ENCODE measurements around the gene PSAPL1.

GRCh38 chr4:7475207-7475606 is 40.5 kb upstream of the PSAPL1 start:
- TF ChIP-seq RCOR1 (IDR thresholded peaks at IDR 0.05; ENCODE audit: low read length) (no peak), FOXJ3 (CRISPR knock-in tag; IDR thresholded peaks at IDR 0.05) (no peak), MXI1 (IDR thresholded peaks at IDR 0.05; ENCODE audit: low read depth, low read length) (no peak), CTCF (IDR thresholded peaks at IDR 0.05) (no peak), NFIC (IDR thresholded peaks at IDR 0.05; ENCODE audit: borderline replicate concordance) (no peak), GABPA (IDR thresholded peaks at IDR 0.05; ENCODE audit: low read depth) (no peak), YY1 (IDR thresholded peaks at IDR 0.05; ENCODE audit: low read depth) (no peak), RFX5 (IDR thresholded peaks at IDR 0.05; ENCODE audit: low read length) (no peak), PBX3 (IDR thresholded peaks at IDR 0.05) (no peak), POLR2AphosphoS5 (IDR thresholded peaks at IDR 0.05; ENCODE audit: low read depth, low read length) (no peak), TAF1 (IDR thresholded peaks at IDR 0.05; ENCODE audit: borderline replicate concordance, low read depth, low read length) (no peak)
